Measurements from ENCODE around the gene CYB561A3. TPM values are rescaled to one million over a fixed set of nuclear protein-coding genes. Genes with fewer than 3 reads are reported as not detected.

The CYB561A3 gene
- total RNA-seq, 1 donor from 2014 or later = 9.9 TPM

GRCh38 chr11:61369372-61370348 is 8.0 kb upstream of the CYB561A3 start:
- Histone ChIP-seq H3K9me3 (ENCODE audit: control insufficient read depth in 3 of 3, low read length in 3 of 3) (no peaks in the 10 kb centered on the region), H3K9ac (ENCODE audit: low read depth in 1 of 3, low read length in 3 of 3) (peak overlapping the region in 1 of 3 donors; percentile 17), H3K4me1 (ENCODE audit: control insufficient read depth in 3 of 3, insufficient read depth in 3 of 3, low read length in 3 of 3) (peaks cover 0 to 17% (median 7%) of the 10 kb centered on the region in 3 donors), H3K4me3 (ENCODE audit: low read length in 3 of 3) (no peak overlapping the region), H3K36me3 (ENCODE audit: control insufficient read depth in 3 of 3, insufficient read depth in 3 of 3, low read length in 3 of 3) (peaks cover 38 to 49% (median 48%) of the 10 kb centered on the region in 3 donors), H3K27me3 (ENCODE audit: control insufficient read depth in 3 of 3, insufficient read depth in 3 of 3, low read length in 3 of 3) (no peaks in the 10 kb centered on the region), H3K27ac (ENCODE audit: low read depth, low read length) (peak overlapping the region; percentile 40)

GRCh38 chr11:61368646-61369045 is 7.0 kb upstream of the CYB561A3 start:
- H3K9ac ChIP-seq (ENCODE audit: low read depth in 1 of 3, low read length in 3 of 3) = no peak overlapping the region
- H3K27ac ChIP-seq (ENCODE audit: low read depth, low read length) = no peak overlapping the region
- H3K36me3 ChIP-seq (ENCODE audit: control insufficient read depth in 3 of 3, insufficient read depth in 3 of 3, low read length in 3 of 3) = peaks cover 45 to 58% (median 57%) of the 10 kb centered on the region in 3 donors
- peaks cover 0 to 17% (median 8%) of the 10 kb centered on the region in 3 donors for H3K4me1 ChIP-seq (ENCODE audit: control insufficient read depth in 3 of 3, insufficient read depth in 3 of 3, low read length in 3 of 3)
- H3K4me3 ChIP-seq (ENCODE audit: low read length in 3 of 3) = no peak overlapping the region
- no peaks in the 10 kb centered on the region for H3K27me3 ChIP-seq (ENCODE audit: control insufficient read depth in 3 of 3, insufficient read depth in 3 of 3, low read length in 3 of 3)
- H3K9me3 ChIP-seq (ENCODE audit: control insufficient read depth in 3 of 3, low read length in 3 of 3) = no peaks in the 10 kb centered on the region

- Histone ChIP-seq H3K4me1 (ENCODE audit: control insufficient read depth in 3 of 3, insufficient read depth in 3 of 3, low read length in 3 of 3) (peaks cover 11 to 25% (median 18%) of the 10 kb centered on the region in 3 donors), H3K9me3 (ENCODE audit: control insufficient read depth in 3 of 3, low read length in 3 of 3) (no peaks in the 10 kb centered on the region), H3K9ac (ENCODE audit: low read depth in 1 of 3, low read length in 3 of 3) (no peak overlapping the region), H3K27ac (ENCODE audit: low read depth, low read length) (no peak overlapping the region), H3K36me3 (ENCODE audit: control insufficient read depth in 3 of 3, insufficient read depth in 3 of 3, low read length in 3 of 3) (peaks cover 45 to 61% (median 55%) of the 10 kb centered on the region in 3 donors), H3K4me3 (ENCODE audit: low read length in 3 of 3) (no peak overlapping the region), H3K27me3 (ENCODE audit: control insufficient read depth in 3 of 3, insufficient read depth in 3 of 3, low read length in 3 of 3) (no peaks in the 10 kb centered on the region)
Measured at GRCh38 chr11:61367406-61367805, 5.7 kb upstream of the CYB561A3 start.

GRCh38 chr11:61364012-61364675 is 2.5 kb upstream of the CYB561A3 start:
- H3K36me3 ChIP-seq (ENCODE audit: control insufficient read depth in 3 of 3, insufficient read depth in 3 of 3, low read length in 3 of 3) = peaks cover 35 to 45% (median 42%) of the 10 kb centered on the region in 3 donors
- no peaks in the 10 kb centered on the region for H3K9me3 ChIP-seq (ENCODE audit: control insufficient read depth in 3 of 3, low read length in 3 of 3)
- H3K9ac ChIP-seq (ENCODE audit: low read depth in 1 of 3, low read length in 3 of 3) = no peak overlapping the region

DNA sequence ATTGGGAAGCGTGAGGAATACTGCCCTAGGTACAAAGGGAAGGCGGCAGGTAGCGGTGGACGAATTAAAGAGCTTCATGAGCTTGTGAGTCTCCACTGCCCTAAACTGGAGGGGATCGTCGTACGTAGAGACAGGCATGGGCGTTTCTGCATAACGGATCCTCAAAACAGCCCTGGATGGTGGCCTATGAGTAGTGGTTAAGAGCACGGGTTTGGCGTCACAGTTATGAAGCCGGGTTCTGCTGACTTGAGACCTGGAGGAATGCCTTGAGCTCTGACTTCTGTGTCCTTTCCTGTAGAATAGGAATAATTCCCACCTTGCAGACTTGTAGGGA is 827 bp upstream of the CYB561A3 start:
- peaks cover 21 to 31% (median 27%) of the 10 kb centered on the region in 3 donors for H3K36me3 ChIP-seq (ENCODE audit: control insufficient read depth in 3 of 3, insufficient read depth in 3 of 3, low read length in 3 of 3)
- H3K27me3 ChIP-seq (ENCODE audit: control insufficient read depth in 3 of 3, insufficient read depth in 3 of 3, low read length in 3 of 3) = no peaks in the 10 kb centered on the region
- H3K9ac ChIP-seq (ENCODE audit: low read depth in 1 of 3, low read length in 3 of 3) = peak overlapping the region; percentile 92 to 100 (median 98)
- peak overlapping the region; percentile 92 to 99 (median 98) for H3K4me3 ChIP-seq (ENCODE audit: low read length in 3 of 3)
- H3K9me3 ChIP-seq (ENCODE audit: control insufficient read depth in 3 of 3, low read length in 3 of 3) = no peaks in the 10 kb centered on the region
- peak overlapping the region; percentile 96 for H3K27ac ChIP-seq (ENCODE audit: low read depth, low read length)
- peaks cover 19 to 30% (median 26%) of the 10 kb centered on the region in 3 donors for H3K4me1 ChIP-seq (ENCODE audit: control insufficient read depth in 3 of 3, insufficient read depth in 3 of 3, low read length in 3 of 3)

More at GRCh38 chr11:61364012-61364675, 2.5 kb upstream of the CYB561A3 start:
- H3K4me1 ChIP-seq (ENCODE audit: control insufficient read depth in 3 of 3, insufficient read depth in 3 of 3, low read length in 3 of 3) = peaks cover 19 to 30% (median 29%) of the 10 kb centered on the region in 3 donors
- H3K27ac ChIP-seq (ENCODE audit: low read depth, low read length) = no peak overlapping the region
- no peaks in the 10 kb centered on the region for H3K27me3 ChIP-seq (ENCODE audit: control insufficient read depth in 3 of 3, insufficient read depth in 3 of 3, low read length in 3 of 3)
- no peak overlapping the region for H3K4me3 ChIP-seq (ENCODE audit: low read length in 3 of 3)

DNA sequence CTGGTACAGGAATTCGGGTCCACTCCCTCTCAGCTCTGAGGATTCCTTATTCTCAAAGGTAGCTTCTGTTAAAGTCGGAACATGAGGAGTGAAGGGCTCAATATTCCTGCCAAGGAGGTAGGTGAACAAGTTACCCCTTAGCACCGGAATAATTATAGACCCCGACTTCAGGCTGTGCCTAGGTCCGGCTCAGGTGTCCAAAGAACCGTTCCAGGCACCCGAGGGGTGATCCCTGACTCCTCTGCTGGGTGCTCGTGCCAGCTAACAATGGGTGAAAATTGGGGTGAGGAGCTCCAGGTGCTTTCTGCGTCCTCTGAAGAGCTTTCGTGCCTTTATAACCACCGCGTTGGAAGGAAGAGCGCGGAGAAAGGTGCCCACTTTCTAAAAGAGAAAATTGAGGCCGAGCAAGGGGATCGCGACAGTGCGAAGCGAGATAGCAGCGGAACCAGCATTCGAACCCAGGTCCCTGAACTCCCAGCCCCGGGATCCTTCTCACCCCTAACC is 393 bp downstream of the CYB561A3 start:
- Histone ChIP-seq H3K9me3 (ENCODE audit: control insufficient read depth in 3 of 3, low read length in 3 of 3) (no peaks in the 10 kb centered on the region), H3K4me1 (ENCODE audit: control insufficient read depth in 3 of 3, insufficient read depth in 3 of 3, low read length in 3 of 3) (peaks cover 19 to 30% (median 26%) of the 10 kb centered on the region in 3 donors), H3K36me3 (ENCODE audit: control insufficient read depth in 3 of 3, insufficient read depth in 3 of 3, low read length in 3 of 3) (peaks cover 12 to 20% (median 18%) of the 10 kb centered on the region in 3 donors), H3K4me3 (ENCODE audit: low read length in 3 of 3) (peak overlapping the region; percentile 92 to 99 (median 98)), H3K27me3 (ENCODE audit: control insufficient read depth in 3 of 3, insufficient read depth in 3 of 3, low read length in 3 of 3) (no peaks in the 10 kb centered on the region), H3K9ac (ENCODE audit: low read depth in 1 of 3, low read length in 3 of 3) (peak overlapping the region; percentile 92 to 100 (median 98)), H3K27ac (ENCODE audit: low read depth, low read length) (peak overlapping the region; percentile 96)

- no peak overlapping the region for H3K4me3 ChIP-seq (ENCODE audit: low read length in 3 of 3)
- H3K9ac ChIP-seq (ENCODE audit: low read depth in 1 of 3, low read length in 3 of 3) = peak overlapping the region in 2 of 3 donors; percentile 0 to 33
- peaks cover 19 to 30% (median 26%) of the 10 kb centered on the region in 3 donors for H3K4me1 ChIP-seq (ENCODE audit: control insufficient read depth in 3 of 3, insufficient read depth in 3 of 3, low read length in 3 of 3)
- H3K9me3 ChIP-seq (ENCODE audit: control insufficient read depth in 3 of 3, low read length in 3 of 3) = no peaks in the 10 kb centered on the region
- H3K36me3 ChIP-seq (ENCODE audit: control insufficient read depth in 3 of 3, insufficient read depth in 3 of 3, low read length in 3 of 3) = peaks cover 7 to 16% (median 10%) of the 10 kb centered on the region in 3 donors
- H3K27ac ChIP-seq (ENCODE audit: low read depth, low read length) = peak overlapping the region; percentile 96
- H3K27me3 ChIP-seq (ENCODE audit: control insufficient read depth in 3 of 3, insufficient read depth in 3 of 3, low read length in 3 of 3) = no peaks in the 10 kb centered on the region
Measured at GRCh38 chr11:61359516-61359915, 2.2 kb downstream of the CYB561A3 start.

GRCh38 chr11:61358566-61358965 is 3.1 kb downstream of the CYB561A3 start:
- Histone ChIP-seq H3K4me3 (ENCODE audit: low read length in 3 of 3) (no peak overlapping the region), H3K4me1 (ENCODE audit: control insufficient read depth in 3 of 3, insufficient read depth in 3 of 3, low read length in 3 of 3) (peaks cover 18 to 30% (median 26%) of the 10 kb centered on the region in 3 donors), H3K9me3 (ENCODE audit: control insufficient read depth in 3 of 3, low read length in 3 of 3) (no peaks in the 10 kb centered on the region), H3K36me3 (ENCODE audit: control insufficient read depth in 3 of 3, insufficient read depth in 3 of 3, low read length in 3 of 3) (peaks cover 7 to 13% (median 8%) of the 10 kb centered on the region in 3 donors), H3K9ac (ENCODE audit: low read depth in 1 of 3, low read length in 3 of 3) (no peak overlapping the region), H3K27me3 (ENCODE audit: control insufficient read depth in 3 of 3, insufficient read depth in 3 of 3, low read length in 3 of 3) (no peaks in the 10 kb centered on the region), H3K27ac (ENCODE audit: low read depth, low read length) (no peak overlapping the region)

- Histone ChIP-seq H3K36me3 (ENCODE audit: control insufficient read depth in 3 of 3, insufficient read depth in 3 of 3, low read length in 3 of 3) (peaks cover 14 to 18% (median 14%) of the 10 kb centered on the region in 3 donors), H3K4me3 (ENCODE audit: low read length in 3 of 3) (no peak overlapping the region), H3K9me3 (ENCODE audit: control insufficient read depth in 3 of 3, low read length in 3 of 3) (no peaks in the 10 kb centered on the region), H3K4me1 (ENCODE audit: control insufficient read depth in 3 of 3, insufficient read depth in 3 of 3, low read length in 3 of 3) (peaks cover 12 to 23% (median 21%) of the 10 kb centered on the region in 3 donors), H3K27ac (ENCODE audit: low read depth, low read length) (no peak overlapping the region), H3K27me3 (ENCODE audit: control insufficient read depth in 3 of 3, insufficient read depth in 3 of 3, low read length in 3 of 3) (no peaks in the 10 kb centered on the region), H3K9ac (ENCODE audit: low read depth in 1 of 3, low read length in 3 of 3) (no peak overlapping the region)
Measured at GRCh38 chr11:61357894-61358239, 3.8 kb downstream of the CYB561A3 start.

Data from skeletal muscle tissue (tissue), 4 donors.